Skin epidermis (tissue), 12 donors: ENCODE measurements around the gene GLRX3.
A peak's percentile ranks its signal among the peaks of the same experiment; 100 is the strongest.
"Not testable (repeated sequence)": the region's sequence is repeated elsewhere in the genome, so short reads cannot be mapped to it uniquely, and the experiment has no call there.

Experiments
- H3K27ac ChIP-seq, 21 experiments: fragments of 200-600 bp; sonication (generic) in 11 of 21; one replicate each; pipeline ENCODE4 v1.5.0; 2020; ENCODE audit warnings: mild to moderate bottlenecking in 3 of 21, inconsistent platforms in 2 of 21, moderate library complexity in 2 of 21
- H3K4me3 ChIP-seq, 7 experiments: fragments of 200-600 bp; sonication (generic) in 2 of 7; one replicate each; pipeline ENCODE4 v1.5.0; 2020; ENCODE audit warnings: inconsistent platforms in 2 of 7, mild to moderate bottlenecking in 2 of 7, moderate library complexity in 1 of 7

Gene GLRX3

DNA sequence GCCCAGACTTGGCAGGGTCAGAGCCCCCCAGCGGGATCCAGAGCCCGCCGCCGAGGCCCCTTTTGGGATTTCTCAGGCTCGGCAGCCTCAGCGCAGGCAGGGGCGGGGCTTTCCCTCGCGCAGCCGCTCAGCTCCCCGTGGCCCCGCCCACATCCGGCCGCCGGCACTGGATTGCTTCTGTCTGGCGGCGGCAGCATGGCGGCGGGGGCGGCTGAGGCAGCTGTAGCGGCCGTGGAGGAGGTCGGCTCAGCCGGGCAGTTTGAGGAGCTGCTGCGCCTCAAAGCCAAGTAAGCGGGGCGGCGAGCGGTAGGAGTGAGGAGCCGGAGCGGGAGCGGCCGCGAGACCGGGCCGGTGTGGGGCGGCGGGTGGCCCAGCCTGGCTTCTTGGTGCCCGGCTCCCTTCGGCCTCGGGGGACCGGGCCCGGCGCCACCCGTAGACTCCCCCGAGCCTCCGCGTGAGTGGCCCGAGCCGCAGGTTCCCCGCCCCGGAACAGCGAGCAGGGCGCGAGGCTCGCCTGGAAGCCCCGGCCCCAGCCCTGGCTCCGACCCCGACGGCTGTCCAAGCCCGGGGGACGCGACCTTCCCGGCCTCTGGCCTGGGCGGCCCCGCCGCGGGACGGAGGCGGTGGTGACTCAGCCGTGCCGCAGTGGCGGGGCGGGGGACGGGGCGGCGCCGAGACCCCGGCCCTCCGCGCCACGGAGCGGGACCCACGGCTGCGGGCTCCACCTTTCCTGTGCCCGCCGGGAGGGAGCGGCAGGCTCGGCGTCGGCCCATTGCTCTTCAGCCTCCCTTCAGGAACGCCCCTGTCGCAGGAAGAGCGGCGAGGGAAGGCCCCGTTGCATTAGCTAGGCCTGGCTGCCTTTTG, at the start of gene GLRX3:
TSS of gene GLRX3 (plus strand) at position 166 of the 864 bp plus-strand sequence. CDS start at position 196, 30 bp downstream.
- Histone ChIP-seq H3K27ac (peak within 1 kb of the TSS; percentile 56 to 99 (median 93)), H3K4me3 (peak within 1 kb of the TSS; percentile 80 to 100 (median 97))

DNA sequence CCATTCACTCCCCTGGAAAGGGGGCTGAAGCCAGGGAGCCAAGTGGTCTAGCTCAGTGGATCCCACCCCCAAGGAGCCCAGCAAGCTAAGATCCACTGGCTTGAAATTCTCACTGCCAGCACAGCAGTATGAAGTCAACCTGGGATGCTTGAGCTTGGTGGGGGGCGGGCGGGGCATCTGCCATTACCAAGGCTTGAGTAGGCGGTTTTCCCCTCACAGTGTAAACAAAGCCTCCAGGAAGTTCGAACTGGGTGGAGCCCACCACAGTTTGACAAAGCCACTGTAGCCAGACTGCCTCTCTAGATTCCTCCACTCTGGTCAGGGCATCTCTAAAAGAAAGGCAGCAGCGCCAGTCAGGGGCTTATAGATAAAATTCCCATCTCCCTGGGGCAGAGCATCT, 45.6 kb upstream of the GLRX3 start:
- H3K4me3 ChIP-seq, H3K27ac ChIP-seq: not testable (repeated sequence)

DNA sequence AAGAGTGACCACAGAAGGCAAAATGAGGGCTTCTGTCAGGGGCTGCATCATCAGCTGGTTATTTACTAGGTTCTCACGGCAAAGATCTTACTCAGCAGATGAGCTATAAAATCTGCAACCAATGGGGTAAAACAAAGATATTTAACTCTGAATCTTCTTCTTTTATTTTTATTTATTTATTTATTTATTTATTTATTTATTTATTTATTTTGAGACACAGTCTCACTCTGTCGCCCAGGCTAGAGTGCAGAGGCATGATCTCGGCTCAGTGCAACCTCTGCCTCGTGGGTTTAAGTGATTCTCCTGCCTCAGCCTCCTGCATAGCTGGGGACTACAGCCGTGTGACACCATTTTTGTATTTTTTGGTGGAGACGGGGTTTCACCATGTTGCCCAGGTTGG, 36.8 kb upstream of the GLRX3 start:
- H3K4me3 ChIP-seq: no peak overlapping the region

DNA sequence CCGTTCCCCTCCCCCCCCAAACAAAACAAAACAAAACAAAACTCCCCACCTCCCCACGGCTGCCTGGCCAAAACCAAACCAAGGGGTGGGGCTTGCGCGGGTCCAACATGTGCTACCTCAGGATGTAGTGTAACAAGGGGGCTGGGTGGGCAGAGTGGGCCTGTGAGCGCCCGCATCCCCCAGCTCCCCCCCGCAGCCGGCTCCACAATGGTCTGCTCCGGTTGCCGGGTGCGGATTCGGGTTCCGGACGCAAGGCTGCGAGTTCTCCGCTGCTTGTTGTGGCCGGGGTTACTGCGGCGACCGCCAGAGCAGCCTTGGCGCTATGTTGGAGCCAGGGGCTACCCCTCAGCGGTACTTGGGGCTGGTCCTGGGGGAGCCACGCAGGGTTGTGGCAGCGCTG, 30.5 kb upstream of the GLRX3 start:
- H3K4me3 ChIP-seq: no peak overlapping the region
- H3K27ac ChIP-seq: no peak overlapping the region

More for the DNA sequence above, 36.8 kb upstream of the GLRX3 start:
- no peak overlapping the region for H3K27ac ChIP-seq

DNA sequence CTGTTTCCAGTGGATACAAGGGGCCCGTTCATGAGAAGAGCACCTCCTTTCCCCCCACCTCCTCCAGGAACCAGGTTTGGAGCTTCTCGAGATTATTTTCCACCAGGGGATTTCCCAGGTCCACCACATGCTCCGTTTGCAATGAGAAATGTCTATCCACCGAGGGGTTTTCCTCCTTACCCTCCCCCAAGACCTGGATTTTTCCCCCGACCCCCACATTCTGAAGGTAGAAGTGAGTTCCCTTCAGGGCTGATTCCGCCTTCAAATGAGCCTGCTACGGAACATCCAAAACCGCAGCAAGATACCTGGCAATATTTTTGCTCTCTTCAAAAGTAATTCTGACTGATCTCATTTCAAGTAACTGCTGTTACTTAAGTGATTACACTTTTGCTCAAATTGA, 28.0 kb upstream of the GLRX3 start:
- H3K4me3 ChIP-seq: not testable (repeated sequence)
- peak overlapping the region in 1 of 21 experiments; percentile 93 for H3K27ac ChIP-seq

DNA sequence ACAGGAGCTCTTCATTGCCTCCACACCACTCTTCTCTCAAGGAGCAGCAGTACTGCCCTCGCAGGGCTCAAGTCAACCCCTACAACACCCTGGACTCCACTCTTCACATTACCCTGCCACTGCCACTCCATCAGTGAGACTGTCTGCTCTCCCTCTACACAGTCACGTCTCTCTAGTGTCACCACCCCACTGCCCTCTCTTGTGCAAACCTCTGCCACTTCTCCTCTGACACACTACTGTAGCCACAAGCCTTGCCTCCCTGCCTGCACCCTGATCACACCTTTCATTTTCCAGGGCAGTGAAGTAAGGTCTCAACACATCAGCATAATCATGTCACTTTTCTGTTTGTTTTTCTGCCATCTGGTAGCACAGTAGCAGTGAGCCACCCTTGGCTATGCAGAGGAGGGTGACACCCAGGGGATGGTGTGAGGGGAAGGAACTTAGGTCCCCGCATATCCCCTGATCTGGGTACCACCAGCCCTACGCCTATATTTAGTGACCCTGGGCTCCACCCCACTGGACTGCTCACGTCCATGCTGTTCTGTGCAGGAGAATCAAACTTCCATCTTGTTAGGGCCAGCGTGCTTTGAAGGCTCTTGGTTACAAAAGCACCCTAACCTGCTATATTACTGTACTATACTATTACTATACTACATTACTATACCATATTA, 27.1 kb upstream of the GLRX3 start:
- Histone ChIP-seq H3K27ac (peak overlapping the region in 3 of 21 experiments; percentile 93 to 96 (median 96)), H3K4me3 (peak overlapping the region in 4 of 7 experiments; percentile 70 to 75 (median 72))

DNA sequence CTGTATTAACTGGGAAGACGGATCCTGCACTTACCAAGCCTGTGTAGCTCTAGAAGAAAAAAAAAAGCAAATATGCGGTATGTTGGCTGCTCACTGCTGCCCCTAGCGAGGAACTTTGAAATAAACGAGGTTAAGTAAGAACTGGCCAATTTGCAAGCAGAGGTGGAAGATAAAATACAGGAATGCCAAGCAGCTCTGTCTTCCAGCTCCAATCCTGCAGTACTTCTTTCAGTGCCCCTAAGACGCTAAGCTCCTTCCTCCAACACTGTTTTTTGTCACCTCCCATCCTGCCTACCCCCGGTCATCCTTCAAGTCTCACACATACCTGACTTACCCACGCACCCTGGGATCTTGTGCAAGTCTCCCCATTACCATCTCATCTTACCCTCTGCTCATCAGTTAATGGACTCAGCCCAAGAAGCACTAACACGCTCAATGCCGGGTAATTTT, 26.4 kb upstream of the GLRX3 start:
- Histone ChIP-seq H3K4me3 (peak overlapping the region; percentile 57 to 77 (median 70)), H3K27ac (peak overlapping the region in 20 of 21 experiments; percentile 75 to 97 (median 92))

DNA sequence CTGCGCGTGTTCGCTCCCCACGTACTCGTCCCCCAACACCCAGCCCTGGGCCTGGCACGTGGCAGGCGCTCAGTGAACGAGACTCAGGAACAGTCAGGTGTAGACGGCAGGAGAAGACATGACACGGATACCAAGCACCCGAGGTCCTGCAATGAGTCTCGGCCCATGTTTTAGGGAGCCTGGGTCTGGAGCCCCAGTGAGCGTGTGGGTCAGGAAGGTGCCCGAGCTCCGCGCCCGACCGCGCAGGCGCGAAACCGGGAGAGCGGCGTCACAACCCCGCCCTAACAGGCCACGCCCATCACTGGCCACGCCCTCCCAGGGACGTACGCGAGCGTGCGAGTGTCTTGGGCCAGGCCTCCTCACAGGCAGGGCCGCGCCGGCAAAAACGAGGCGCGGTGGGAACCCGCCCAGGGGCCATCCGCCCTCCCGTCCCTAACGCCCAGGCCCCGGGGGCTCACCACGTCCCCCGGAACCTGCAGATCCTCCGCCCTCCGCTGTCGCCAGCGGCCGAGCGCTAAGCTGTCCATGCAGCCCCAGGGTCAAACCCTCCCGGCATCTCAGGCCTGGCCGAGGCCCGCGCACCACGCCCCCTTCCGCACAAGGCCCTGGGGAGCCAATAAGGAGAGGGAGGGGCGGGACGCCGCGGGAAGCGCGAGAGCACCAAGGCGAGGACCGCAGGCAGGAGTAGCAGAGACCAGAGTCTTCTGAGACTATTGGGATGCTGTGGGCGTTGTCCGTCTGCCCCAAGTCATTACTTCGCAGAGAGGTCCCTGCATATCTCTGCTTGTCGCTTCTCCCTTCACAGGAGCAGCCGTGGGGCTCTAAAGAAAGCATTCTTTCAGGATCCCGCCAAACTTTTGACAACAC, 25.7 kb upstream of the GLRX3 start, which contains the start of gene C10orf143:
TSS of gene C10orf143 (minus strand) at position 585 of the 867 bp plus-strand sequence. CDS start at position 527, 58 bp downstream.
- peak within 1 kb of the TSS; percentile 57 to 77 (median 70) for H3K4me3 ChIP-seq
- peak within 1 kb of the TSS; percentile 67 to 97 (median 92) for H3K27ac ChIP-seq

DNA sequence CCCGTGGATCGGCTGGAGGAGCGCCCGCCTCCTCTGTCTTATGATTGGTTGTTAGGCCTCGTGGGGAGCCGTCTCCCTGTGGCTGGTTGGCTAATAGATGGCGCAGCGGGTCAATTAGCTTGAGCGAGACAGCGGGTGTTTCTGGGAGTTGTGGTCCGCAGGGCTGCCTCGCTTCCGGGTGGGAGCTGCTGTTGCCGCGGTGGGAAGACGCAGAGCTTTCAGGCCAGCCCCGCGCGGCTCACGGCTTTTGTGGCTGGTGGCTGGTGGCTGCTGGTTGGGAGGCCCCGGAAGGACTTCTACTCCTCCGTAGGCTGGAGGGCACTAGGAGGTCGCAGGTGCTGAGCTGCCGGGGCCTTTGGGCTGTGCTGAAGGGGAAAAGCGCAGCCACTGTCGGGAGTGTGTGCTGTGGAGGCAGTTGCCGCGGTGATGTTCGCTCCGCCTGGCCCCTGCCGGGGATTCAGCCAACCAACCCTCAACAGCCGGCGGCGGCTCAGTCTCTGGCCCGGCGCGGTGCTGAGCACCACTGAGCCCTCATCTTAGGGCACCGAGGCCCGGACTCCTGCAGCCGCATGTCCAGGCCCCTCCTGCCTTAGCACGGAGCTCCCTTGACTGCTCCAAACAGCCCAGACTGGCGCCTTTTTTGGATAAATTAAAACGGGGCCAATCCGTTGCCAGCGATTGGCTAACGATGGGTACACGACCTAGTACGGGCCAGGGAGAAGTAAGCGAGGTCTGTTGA, 24.9 kb upstream of the GLRX3 start:
- peak overlapping the region; percentile 67 to 97 (median 92) for H3K27ac ChIP-seq
- peak overlapping the region; percentile 57 to 77 (median 70) for H3K4me3 ChIP-seq

DNA sequence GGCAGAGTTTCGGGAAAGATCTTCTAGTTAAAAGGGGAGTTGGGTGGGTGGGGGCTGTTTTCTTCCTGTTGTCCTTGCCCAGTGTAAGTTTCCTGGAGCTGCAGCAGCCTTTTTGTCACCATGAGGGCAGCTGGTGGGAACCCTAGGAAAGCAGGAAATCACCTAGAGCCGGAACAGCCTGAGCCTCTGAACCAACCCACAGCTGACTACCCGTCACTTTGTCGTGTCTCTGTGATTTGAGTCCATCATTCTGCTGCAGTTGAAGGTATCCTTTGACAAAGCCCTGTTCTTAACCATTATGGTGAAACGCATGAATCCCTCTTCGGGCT, 24.4 kb upstream of the GLRX3 start:
- Histone ChIP-seq H3K4me3 (peak overlapping the region; percentile 57 to 77 (median 70)), H3K27ac (peak overlapping the region in 19 of 21 experiments; percentile 75 to 97 (median 93))

DNA sequence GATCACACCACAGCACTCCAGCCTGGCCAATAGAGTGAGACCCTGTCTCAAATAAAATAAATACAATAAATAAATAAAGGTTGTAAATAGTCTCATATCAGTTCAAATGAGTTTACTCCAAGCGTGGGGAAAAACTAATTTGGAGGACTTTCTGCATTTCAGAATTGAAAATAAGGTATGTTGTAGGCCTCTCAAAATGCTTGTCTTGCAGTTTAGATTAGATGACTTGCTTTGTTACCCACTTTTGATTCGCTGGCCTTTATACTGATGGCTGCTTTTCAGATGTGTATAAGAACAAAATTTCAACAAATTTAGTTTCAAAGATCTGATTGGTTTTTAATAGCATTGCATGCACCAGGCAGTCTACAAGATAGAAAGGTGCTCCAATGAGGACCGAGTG, 23.4 kb upstream of the GLRX3 start:
- no peak overlapping the region for H3K4me3 ChIP-seq

DNA sequence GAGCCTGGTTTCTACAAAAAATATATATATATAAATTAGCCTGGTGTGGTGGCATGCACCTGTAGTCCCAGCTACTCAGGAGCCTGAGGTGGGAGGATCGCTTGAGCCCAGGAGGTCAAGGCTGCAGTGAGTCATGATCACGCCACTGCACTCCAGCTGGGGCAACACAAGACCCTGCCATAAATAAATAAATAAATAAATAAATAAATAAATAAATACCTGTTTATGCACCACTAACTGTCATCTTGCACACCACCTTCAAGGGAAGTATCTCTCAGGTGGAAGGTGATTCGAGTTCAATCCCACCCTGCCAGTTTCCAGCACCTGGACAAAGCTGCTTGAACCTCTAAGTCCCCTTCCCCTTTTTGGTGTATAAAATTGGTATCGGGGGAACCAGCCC, 19.2 kb upstream of the GLRX3 start:
- H3K27ac ChIP-seq, H3K4me3 ChIP-seq: not testable (repeated sequence)

More for the DNA sequence above, 23.4 kb upstream of the GLRX3 start:
- no peak overlapping the region for H3K27ac ChIP-seq

DNA sequence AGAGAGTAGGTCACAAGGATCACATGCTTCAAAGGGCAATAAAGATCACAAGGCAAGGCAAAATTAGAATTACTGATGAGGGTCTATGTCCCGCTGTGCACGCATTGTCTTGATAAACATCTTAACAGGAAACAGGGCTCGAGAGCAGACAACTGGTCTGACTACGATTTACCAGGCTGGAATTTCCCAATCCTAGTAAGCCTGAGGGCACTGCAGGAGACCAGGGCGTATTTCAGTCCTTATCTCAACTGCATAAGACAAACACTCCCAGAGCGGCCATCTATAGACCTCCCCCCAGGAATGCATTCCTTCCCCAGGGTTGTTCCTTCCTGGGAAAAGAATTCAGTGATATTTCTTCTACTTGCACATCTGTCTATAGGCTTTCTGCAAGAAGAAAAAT, 18.7 kb upstream of the GLRX3 start:
- not testable (repeated sequence) for H3K4me3 ChIP-seq, H3K27ac ChIP-seq

DNA sequence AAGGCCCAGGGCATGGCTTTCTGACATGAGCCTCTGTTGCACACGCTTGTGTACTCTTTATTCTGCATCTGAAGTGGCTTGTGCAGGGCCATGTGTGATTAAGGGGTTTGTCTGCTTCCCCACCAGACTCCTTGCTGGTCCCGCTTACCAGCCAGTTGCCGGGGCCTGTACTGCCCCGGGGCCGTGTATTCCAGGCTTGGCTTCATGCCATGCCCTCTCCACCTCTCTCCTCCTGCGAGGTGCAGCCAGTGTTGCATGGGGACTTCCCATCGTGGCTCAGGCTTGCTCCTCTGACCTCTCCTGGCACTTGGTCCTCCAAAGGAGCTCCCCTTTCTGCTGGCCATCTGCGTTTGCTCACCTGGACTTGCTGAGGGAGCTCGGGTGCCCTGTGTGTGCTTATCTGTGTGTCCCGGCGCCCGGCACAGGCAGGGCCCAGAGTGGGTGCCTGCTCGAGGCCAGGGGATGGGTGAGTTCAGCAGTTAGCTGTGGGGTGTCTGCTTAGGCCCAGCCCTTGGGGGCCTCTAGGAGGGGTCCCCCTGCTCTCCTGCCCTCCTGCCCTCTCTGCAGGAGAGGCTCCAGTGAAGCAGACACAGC, 14.6 kb upstream of the GLRX3 start:
- no peak overlapping the region for H3K27ac ChIP-seq
- H3K4me3 ChIP-seq: no peak overlapping the region

DNA sequence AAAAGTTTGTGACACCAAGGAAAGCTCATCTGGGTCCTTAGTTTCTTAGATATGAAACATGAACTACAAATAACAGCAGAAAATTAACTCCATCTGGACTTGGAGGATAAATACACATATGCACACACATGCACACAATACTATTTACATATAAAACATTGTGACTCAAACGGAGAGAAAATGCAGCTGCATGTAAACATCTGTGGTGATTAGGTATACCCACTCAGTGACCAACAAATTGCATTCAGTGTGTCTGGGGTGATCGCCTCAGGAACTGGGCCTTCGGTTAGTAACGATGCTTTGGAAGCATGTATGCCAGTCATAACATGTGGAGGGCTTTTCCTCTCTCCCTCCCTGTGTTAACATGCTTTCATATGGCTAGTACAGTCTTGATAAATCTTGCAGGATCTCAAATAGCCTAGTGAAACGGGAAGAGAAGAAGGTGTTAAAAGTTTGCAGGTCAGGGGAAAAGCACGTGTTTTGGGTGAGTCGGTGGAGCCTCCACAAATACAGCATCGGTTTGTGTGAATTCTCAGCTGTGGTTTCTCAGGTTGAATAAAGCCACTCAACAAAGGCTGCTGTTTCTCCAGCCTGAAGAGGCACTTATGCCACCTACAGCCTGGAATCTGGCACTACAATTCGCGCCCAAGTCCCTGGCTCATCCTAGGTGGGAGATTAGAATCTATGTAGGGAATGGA, 8.7 kb upstream of the GLRX3 start:
- Histone ChIP-seq H3K4me3 (no peak overlapping the region), H3K27ac (no peak overlapping the region)

DNA sequence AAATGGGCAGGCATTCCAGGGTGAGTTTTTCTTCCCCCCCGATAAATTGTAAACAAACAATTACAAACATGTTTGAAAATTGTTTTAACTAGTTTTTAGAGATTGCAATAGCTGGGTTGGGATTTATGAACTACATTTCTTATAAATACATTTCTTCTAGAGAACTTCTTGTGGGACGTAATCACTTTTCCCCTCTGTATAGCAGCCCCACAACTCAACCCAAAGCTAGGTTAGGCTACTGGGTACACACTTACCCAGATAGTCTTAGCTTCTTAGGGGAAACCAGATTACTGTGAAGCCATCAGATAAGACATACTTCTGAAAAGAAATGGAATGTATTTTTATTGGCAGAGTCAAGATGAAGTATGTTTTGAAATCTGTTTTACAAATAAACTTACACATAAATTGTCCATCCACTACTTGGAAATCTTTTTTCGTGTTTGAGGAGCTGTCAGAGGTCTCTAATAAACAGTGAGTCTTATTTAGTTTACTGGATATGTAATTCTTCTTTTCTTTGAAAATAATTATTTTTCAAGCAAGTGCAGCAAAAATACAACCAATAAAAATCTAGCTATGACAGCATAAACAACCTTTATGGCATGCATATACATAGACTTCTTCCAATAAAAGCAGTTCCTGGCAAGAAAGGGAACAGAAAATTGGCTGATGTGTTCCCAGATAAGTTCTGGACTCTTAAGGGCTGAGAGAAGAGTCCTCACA, 8.0 kb upstream of the GLRX3 start:
- Histone ChIP-seq H3K27ac (no peak overlapping the region), H3K4me3 (no peak overlapping the region)

DNA sequence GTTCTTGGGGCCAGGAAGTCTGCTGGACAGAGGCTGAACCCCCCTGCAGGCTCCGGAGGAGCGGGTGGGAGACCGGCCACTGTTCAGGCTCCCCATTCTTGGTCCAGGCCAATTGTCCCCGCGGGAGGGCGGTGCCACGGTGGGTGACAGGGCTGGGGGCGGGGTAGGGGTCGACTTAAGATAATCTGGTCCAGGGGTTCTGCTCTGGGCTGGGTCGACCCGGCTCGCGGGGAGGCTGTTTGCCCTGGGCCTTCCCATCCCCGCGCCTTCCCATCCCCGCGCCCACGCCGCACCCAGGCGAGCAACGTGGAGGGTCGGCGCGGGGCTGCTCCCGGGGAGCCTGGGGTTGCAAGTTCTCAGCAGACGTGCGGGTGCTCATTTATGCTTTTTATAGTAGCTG, 7.3 kb upstream of the GLRX3 start:
- Histone ChIP-seq H3K4me3 (no peak overlapping the region), H3K27ac (no peak overlapping the region)
